Measurements from ENCODE around the gene CCDC24. TPM values are rescaled to one million over a fixed set of nuclear protein-coding genes. Genes with fewer than 3 reads are reported as not detected.

CCDC24 gene
- total RNA-seq, 2 experiments from 2014 or later = 8.9 to 9.2 TPM

DNA sequence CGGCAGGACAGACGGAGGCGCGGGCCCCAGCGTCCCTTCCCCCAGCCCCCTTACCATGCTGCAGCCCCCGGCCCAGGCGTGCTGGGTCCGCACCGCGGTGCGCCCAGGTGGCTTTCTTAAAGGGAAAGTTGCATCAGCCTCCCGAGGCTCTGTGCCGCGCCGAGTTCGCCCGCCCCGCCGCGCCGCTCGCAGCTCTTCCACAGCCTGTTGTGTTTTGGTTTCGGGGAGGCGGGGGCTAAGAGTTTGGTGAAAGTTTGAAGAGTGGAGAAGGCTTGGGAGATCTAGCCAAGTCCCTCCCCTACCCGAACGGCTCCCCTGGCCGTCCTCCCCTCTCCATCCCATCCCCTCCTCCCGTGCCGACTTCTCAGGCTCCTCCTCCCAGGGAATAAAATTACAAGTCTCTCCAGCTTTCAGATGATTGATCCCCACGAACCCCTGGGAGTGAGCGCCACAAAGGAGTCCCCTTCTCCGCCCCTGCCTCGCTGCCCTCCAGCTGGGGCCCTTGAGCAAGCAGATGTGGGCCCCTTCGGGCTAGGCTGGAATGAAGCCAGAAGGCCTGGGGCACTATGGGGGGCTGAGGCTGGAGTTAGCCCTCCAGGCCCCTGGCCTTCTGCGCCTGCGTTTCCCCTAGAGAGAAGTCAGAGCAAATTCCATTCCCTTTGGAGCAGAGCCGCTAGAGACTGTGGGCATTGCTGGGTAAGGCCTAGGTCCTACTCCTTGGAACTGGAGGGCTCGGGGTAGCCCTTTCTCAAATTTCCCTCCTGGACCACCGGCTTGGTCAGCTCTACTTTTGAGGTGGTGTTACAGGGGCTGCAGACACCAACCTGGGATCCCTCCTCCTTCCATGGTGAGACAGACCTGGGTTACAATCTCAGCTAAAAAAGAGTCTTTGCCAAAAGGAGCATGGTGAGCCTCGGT, 40.1 kb downstream of the CCDC24 start, which contains the start of gene SLC6A9:
Gene SLC6A9 (minus strand): TSS at position 211 of the 918 bp plus-strand sequence. CDS start 7,185 bp downstream, outside the sequence.
- BruUV-seq (replicated peaks) = no TSS peak
- intact Hi-C loops (cut with micrococcal nuclease; ENCODE audit: unreplicated experiment) = loop anchor here (2.0 kb wide), 1 partner anchor 381 kb away; the partner anchor contains the start of gene KDM4A
- DNase-seq (ENCODE audit: low spot score) = peak; percentile 70
- Histone ChIP-seq H3K36me3 (ENCODE audit: insufficient read depth, low read length) (no peaks in the 10 kb centered on the region), H3K27ac (ENCODE audit: low read depth, low read length, poor library complexity, severe bottlenecking) (peak within 1 kb of the TSS; percentile 86), H3K4me2 (ENCODE audit: low read length) (peak within 1 kb of the TSS; percentile 98), H4K20me1 (ENCODE audit: insufficient read depth, low read length) (no peaks in the 10 kb centered on the region), H2AFZ (ENCODE audit: low read length) (peak within 1 kb of the TSS; percentile 73), H3K4me1 (ENCODE audit: insufficient read depth, low read length, poor library complexity, severe bottlenecking) (peaks cover 41% of the 10 kb centered on the region), H3K79me2 (ENCODE audit: insufficient read depth, low read depth, low read length) (no peaks in the 10 kb centered on the region), H3K4me3 (ENCODE audit: low read depth, low read length, poor library complexity, severe bottlenecking) (peak within 1 kb of the TSS; percentile 98), H3K9me2 (ENCODE audit: insufficient read depth, low read length) (no peaks in the 10 kb centered on the region), H3K9me3 (ENCODE audit: low read length) (no peaks in the 10 kb centered on the region)
- TF ChIP-seq, protein P1, sequence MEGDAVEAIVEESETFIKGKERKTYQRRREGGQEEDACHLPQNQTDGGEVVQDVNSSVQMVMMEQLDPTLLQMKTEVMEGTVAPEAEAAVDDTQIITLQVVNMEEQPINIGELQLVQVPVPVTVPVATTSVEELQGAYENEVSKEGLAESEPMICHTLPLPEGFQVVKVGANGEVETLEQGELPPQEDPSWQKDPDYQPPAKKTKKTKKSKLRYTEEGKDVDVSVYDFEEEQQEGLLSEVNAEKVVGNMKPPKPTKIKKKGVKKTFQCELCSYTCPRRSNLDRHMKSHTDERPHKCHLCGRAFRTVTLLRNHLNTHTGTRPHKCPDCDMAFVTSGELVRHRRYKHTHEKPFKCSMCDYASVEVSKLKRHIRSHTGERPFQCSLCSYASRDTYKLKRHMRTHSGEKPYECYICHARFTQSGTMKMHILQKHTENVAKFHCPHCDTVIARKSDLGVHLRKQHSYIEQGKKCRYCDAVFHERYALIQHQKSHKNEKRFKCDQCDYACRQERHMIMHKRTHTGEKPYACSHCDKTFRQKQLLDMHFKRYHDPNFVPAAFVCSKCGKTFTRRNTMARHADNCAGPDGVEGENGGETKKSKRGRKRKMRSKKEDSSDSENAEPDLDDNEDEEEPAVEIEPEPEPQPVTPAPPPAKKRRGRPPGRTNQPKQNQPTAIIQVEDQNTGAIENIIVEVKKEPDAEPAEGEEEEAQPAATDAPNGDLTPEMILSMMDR (conservative IDR thresholded peaks at IDR 0.05; ENCODE audit: low read length) = no peak
- no peak for TF ChIP-seq EZH2phosphoT487 (IDR thresholded peaks at IDR 0.05; ENCODE audit: borderline replicate concordance, low read depth, low read length)
- ChIA-PET CTCF (ENCODE audit: unreplicated experiment) (interaction anchor here (0.6 to 1.7 kb wide), 4 partner anchors 12 to 792 kb away, joined by 3 to 12 read pairs (median 8); no protein-coding TSS in a partner anchor), POLR2A (interaction anchor here (0.9 to 1.1 kb wide), 3 partner anchors 11 to 86 kb away, joined by 3 to 4 read pairs (median 3); no protein-coding TSS in a partner anchor)

DNA sequence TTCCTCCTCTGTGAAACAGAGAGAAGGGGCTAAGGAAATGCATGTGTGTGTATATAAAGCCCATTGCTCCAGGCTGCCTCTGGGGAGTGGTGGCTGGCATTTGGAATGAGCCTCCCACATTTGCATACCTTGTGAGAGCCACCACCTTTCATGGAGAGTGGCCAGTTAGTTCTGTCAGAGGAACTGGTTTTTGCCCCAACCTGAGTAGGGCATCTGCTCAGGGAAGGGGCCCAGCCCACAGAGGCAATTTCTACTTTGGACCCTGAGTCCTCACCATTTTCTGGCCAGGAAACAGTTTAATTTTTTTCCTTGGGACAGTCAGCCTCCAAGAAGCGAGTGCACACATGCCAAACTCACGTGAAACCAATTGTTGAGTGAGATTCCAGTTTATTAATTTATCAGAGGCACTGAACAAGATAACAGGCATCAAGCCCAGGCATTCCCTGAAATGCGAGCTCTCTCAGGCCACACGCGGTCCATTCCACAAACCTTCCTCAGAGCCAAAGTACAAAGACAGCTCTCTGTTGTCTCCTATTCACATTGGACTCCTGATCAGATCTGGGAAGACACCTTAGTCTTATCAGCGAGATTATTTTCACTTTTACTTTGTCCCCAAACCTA, 40.9 kb downstream of the CCDC24 start:
- CTCF ChIA-PET (ENCODE audit: unreplicated experiment) = interaction anchor here (1.7 kb wide), 1 partner anchor 27 kb away, joined by 12 read pairs; no protein-coding TSS in a partner anchor
- no peaks in the 10 kb centered on the region for H3K79me2 ChIP-seq (ENCODE audit: insufficient read depth, low read depth, low read length)
- H3K36me3 ChIP-seq (ENCODE audit: insufficient read depth, low read length) = no peaks in the 10 kb centered on the region
- H4K20me1 ChIP-seq (ENCODE audit: insufficient read depth, low read length) = no peaks in the 10 kb centered on the region
- POLR2A ChIA-PET = interaction anchor here (1.1 kb wide), 1 partner anchor 10 kb away, joined by 3 read pairs; no protein-coding TSS in a partner anchor
- H2AFZ ChIP-seq (ENCODE audit: low read length) = no peak overlapping the region
- peak overlapping the region; percentile 98 for H3K4me2 ChIP-seq (ENCODE audit: low read length)
- no peaks in the 10 kb centered on the region for H3K9me2 ChIP-seq (ENCODE audit: insufficient read depth, low read length)
- no peak for TF ChIP-seq EZH2phosphoT487 (IDR thresholded peaks at IDR 0.05; ENCODE audit: borderline replicate concordance, low read depth, low read length)
- TF ChIP-seq, protein P1 (conservative IDR thresholded peaks at IDR 0.05; ENCODE audit: low read length) = no peak
- peak overlapping the region; percentile 98 for H3K4me3 ChIP-seq (ENCODE audit: low read depth, low read length, poor library complexity, severe bottlenecking)
- no peaks in the 10 kb centered on the region for H3K9me3 ChIP-seq (ENCODE audit: low read length)
- TSS peak; percentile 67 for BruUV-seq (replicated peaks)
- DNase-seq (ENCODE audit: low spot score) = no peak
- intact Hi-C loops (cut with micrococcal nuclease; ENCODE audit: unreplicated experiment) = no loop called here
- peaks cover 34% of the 10 kb centered on the region for H3K4me1 ChIP-seq (ENCODE audit: insufficient read depth, low read length, poor library complexity, severe bottlenecking)
- H3K27ac ChIP-seq (ENCODE audit: low read depth, low read length, poor library complexity, severe bottlenecking) = no peak overlapping the region

All from OCI-LY7 (cell line).